ENCODE measurements around the gene NDST4.

GRCh38 chr4:115053313-115053712, 60.1 kb downstream of the NDST4 start:
- TF ChIP-seq CTCF (optimal IDR thresholded peaks at IDR 0.05 in 1 of 3, IDR thresholded peaks at IDR 0.05 in 1 of 3, conservative IDR thresholded peaks at IDR 0.05 in 1 of 3; ENCODE audit: extremely low read depth in 1 of 3, insufficient read depth in 2 of 3, low read length in 3 of 3), result no peak
- no peak for TF ChIP-seq EZH2 (IDR thresholded peaks at IDR 0.05; ENCODE audit: low read length)

Measured in keratinocyte (primary cell).